ENCODE data around the gene CD47. TPM values are rescaled to one million over a fixed set of nuclear protein-coding genes. Genes with fewer than 3 reads are reported as not detected.

The CD47 gene
- total RNA-seq, 1 experiment from 2014 or later = 76.9 TPM

- Histone ChIP-seq H3K4me2 (no peak overlapping the region), H3K4me3 (no peak overlapping the region), H3K79me2 (ENCODE audit: low read depth) (no peaks in the 10 kb centered on the region), H3K9me2 (ENCODE audit: insufficient read depth) (no peaks in the 10 kb centered on the region), H3K9me3 (ENCODE audit: insufficient read depth, low read depth) (no peaks in the 10 kb centered on the region), H2AFZ (no peak overlapping the region), H3K4me1 (replicated peaks; ENCODE audit: insufficient read depth) (peaks cover 14% of the 10 kb centered on the region), H4K20me1 (ENCODE audit: insufficient read depth) (no peaks in the 10 kb centered on the region), H3K27ac (peak overlapping the region; percentile 21), H3K27me3 (ENCODE audit: insufficient read depth, low read depth) (no peaks in the 10 kb centered on the region), H3K36me3 (ENCODE audit: low read depth) (no peaks in the 10 kb centered on the region), H3F3A (ENCODE audit: insufficient read depth, low read depth) (peaks cover 9% of the 10 kb centered on the region; the same call in 1 of the 2 replicates)
- peak; percentile 16 to 87 for DNase-seq
- TF ChIP-seq CTCF (conservative IDR thresholded peaks at IDR 0.05) (no peak), EZH2 (IDR thresholded peaks at IDR 0.05; ENCODE audit: low read depth) (no peak)
- intact Hi-C loops (cut with micrococcal nuclease; ENCODE audit: unreplicated experiment) = no loop called here
- ChIA-PET POLR2A (ENCODE audit: unreplicated experiment) (no interaction called here), CTCF (no interaction called here)
- BruUV-seq (replicated peaks) = no TSS peak
Observed at GRCh38 chr3:108022256-108023150, 68.3 kb downstream of the CD47 start.

- intact Hi-C loops (cut with micrococcal nuclease; ENCODE audit: unreplicated experiment) = no loop called here
- DNase-seq = no peak
- H3K4me3 ChIP-seq = no peak overlapping the region
- H3F3A ChIP-seq (ENCODE audit: insufficient read depth, low read depth) = peaks cover 9% of the 10 kb centered on the region; the same call in 1 of the 2 replicates
- ChIA-PET CTCF (no interaction called here), POLR2A (ENCODE audit: unreplicated experiment) (no interaction called here)
- no peaks in the 10 kb centered on the region for H3K27me3 ChIP-seq (ENCODE audit: insufficient read depth, low read depth)
- H3K4me2 ChIP-seq = no peak overlapping the region
- no peak overlapping the region for H3K27ac ChIP-seq
- H3K9me2 ChIP-seq (ENCODE audit: insufficient read depth) = no peaks in the 10 kb centered on the region
- no peaks in the 10 kb centered on the region for H4K20me1 ChIP-seq (ENCODE audit: insufficient read depth)
- no peak overlapping the region for H2AFZ ChIP-seq
- H3K4me1 ChIP-seq (replicated peaks; ENCODE audit: insufficient read depth) = peaks cover 14% of the 10 kb centered on the region
- TF ChIP-seq EZH2 (IDR thresholded peaks at IDR 0.05; ENCODE audit: low read depth) = no peak
- TF ChIP-seq CTCF (conservative IDR thresholded peaks at IDR 0.05) = no peak
- no TSS peak for BruUV-seq (replicated peaks)
- no peaks in the 10 kb centered on the region for H3K9me3 ChIP-seq (ENCODE audit: insufficient read depth, low read depth)
- no peaks in the 10 kb centered on the region for H3K36me3 ChIP-seq (ENCODE audit: low read depth)
- H3K79me2 ChIP-seq (ENCODE audit: low read depth) = no peaks in the 10 kb centered on the region
Observed at GRCh38 chr3:108021533-108021932, 69.3 kb downstream of the CD47 start.

- no peak for DNase-seq
- no TSS peak for BruUV-seq (replicated peaks)
- CTCF ChIA-PET = no interaction called here
Observed at GRCh38 chr3:108021131-108021530, 69.7 kb downstream of the CD47 start.

More at GRCh38 chr3:108021131-108021530, 69.7 kb downstream of the CD47 start:
- H2AFZ ChIP-seq = no peak overlapping the region
- intact Hi-C loops (cut with micrococcal nuclease; ENCODE audit: unreplicated experiment) = no loop called here
- H4K20me1 ChIP-seq (ENCODE audit: insufficient read depth) = no peaks in the 10 kb centered on the region
- H3F3A ChIP-seq (ENCODE audit: insufficient read depth, low read depth) = peaks cover 9% of the 10 kb centered on the region; the same call in 1 of the 2 replicates
- no peaks in the 10 kb centered on the region for H3K79me2 ChIP-seq (ENCODE audit: low read depth)
- peaks cover 14% of the 10 kb centered on the region for H3K4me1 ChIP-seq (replicated peaks; ENCODE audit: insufficient read depth)
- no peak overlapping the region for H3K4me3 ChIP-seq
- H3K9me3 ChIP-seq (ENCODE audit: insufficient read depth, low read depth) = no peaks in the 10 kb centered on the region
- POLR2A ChIA-PET (ENCODE audit: unreplicated experiment) = no interaction called here
- H3K9me2 ChIP-seq (ENCODE audit: insufficient read depth) = no peaks in the 10 kb centered on the region
- no peak overlapping the region for H3K4me2 ChIP-seq
- TF ChIP-seq CTCF (conservative IDR thresholded peaks at IDR 0.05) (no peak), EZH2 (IDR thresholded peaks at IDR 0.05; ENCODE audit: low read depth) (no peak)
- no peak overlapping the region for H3K27ac ChIP-seq
- H3K27me3 ChIP-seq (ENCODE audit: insufficient read depth, low read depth) = no peaks in the 10 kb centered on the region
- H3K36me3 ChIP-seq (ENCODE audit: low read depth) = no peaks in the 10 kb centered on the region
